ENCODE data around the gene ADCY1.

The ADCY1 gene

DNA sequence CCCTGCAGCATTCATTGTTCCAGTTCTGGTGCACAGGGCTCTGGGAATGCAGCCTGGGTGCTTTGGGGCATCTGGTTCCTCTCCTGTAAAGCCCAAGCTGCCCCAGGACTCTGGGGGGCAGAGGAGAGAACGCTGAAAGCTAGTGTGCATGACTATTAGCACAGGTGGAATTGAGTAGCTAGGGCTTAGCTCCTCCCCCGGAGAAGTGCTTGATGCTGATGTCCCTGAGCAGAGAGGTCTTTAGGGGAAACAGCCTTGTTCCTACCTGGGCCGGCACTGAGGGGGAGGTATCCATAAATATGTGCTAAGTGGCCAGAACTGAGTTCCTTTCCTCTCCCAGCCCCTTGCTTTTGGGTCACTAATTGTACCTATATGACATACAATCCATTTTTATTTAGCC lies 3.9 kb downstream of the ADCY1 start:
- no peak for DNase-seq (ENCODE audit: low read depth)
- H3K4me3 ChIP-seq (ENCODE audit: low read length) = no peak overlapping the region
- TF ChIP-seq, protein P1, sequence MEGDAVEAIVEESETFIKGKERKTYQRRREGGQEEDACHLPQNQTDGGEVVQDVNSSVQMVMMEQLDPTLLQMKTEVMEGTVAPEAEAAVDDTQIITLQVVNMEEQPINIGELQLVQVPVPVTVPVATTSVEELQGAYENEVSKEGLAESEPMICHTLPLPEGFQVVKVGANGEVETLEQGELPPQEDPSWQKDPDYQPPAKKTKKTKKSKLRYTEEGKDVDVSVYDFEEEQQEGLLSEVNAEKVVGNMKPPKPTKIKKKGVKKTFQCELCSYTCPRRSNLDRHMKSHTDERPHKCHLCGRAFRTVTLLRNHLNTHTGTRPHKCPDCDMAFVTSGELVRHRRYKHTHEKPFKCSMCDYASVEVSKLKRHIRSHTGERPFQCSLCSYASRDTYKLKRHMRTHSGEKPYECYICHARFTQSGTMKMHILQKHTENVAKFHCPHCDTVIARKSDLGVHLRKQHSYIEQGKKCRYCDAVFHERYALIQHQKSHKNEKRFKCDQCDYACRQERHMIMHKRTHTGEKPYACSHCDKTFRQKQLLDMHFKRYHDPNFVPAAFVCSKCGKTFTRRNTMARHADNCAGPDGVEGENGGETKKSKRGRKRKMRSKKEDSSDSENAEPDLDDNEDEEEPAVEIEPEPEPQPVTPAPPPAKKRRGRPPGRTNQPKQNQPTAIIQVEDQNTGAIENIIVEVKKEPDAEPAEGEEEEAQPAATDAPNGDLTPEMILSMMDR (conservative IDR thresholded peaks at IDR 0.05; ENCODE audit: low read depth, low read length) = no peak

DNA sequence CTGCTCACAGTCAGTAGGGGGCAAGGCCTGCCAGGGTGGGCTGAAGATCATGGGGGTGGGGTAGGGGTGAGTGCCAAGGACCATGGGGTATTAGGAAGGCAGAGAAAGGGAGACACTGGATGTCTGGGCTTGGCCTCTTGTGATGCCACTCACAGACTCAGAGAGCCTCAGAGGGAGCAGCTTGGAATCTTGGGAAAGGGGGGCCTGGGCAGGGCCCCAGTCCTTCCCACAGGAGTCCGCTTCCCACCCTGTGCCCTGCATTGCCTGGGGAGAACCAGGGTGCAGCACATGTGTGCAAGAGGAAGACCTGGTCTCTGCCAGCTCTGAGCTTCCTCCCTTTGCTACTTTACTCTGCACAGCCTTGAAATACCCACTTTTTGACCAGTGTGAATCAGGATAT lies 4.3 kb downstream of the ADCY1 start:
- TF ChIP-seq, protein P1 (conservative IDR thresholded peaks at IDR 0.05; ENCODE audit: low read depth, low read length) = no peak
- no peak for DNase-seq (ENCODE audit: low read depth)
- no peak overlapping the region for H3K4me3 ChIP-seq (ENCODE audit: low read length)

GRCh38 chr7:45579391-45579801 lies 5.2 kb downstream of the ADCY1 start:
- no peak overlapping the region for H3K4me3 ChIP-seq (ENCODE audit: low read length)
- DNase-seq (ENCODE audit: low read depth) = no peak
- TF ChIP-seq, protein P1 (conservative IDR thresholded peaks at IDR 0.05; ENCODE audit: low read depth, low read length) = no peak

- no peak for DNase-seq (ENCODE audit: low read depth)
- TF ChIP-seq, protein P1 (conservative IDR thresholded peaks at IDR 0.05; ENCODE audit: low read depth, low read length) = peak; percentile 59
- no peak overlapping the region for H3K4me3 ChIP-seq (ENCODE audit: low read length)
Measured at GRCh38 chr7:45580053-45580872, 6.1 kb downstream of the ADCY1 start.

DNA sequence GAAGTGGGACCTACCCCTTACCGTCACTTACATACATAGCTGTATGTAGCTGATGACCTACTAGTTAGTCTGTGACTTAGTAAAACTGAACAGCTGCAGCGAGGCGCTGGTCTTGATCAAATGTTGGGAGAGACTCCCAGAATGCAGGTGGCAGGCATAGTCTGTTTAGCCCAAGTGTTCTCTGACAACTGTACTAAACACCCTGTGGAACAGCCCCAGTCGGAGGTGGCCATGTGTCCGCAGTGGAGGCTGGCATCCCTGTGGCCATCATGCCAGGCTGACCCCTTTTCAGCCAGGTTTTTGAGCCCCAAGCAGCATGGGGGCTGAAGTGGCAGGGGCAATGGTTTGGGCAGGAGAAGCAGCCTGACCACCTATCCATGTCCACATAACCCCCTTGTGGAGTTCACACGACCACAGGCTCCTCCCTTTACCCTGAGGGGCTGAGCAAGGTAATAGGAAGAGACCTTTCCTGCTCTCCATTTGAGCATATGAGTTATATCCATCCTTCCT lies 7.2 kb downstream of the ADCY1 start:
- TF ChIP-seq, protein P1 (conservative IDR thresholded peaks at IDR 0.05; ENCODE audit: low read depth, low read length) = no peak
- no peak for DNase-seq (ENCODE audit: low read depth)
- no peak overlapping the region for H3K4me3 ChIP-seq (ENCODE audit: low read length)

DNA sequence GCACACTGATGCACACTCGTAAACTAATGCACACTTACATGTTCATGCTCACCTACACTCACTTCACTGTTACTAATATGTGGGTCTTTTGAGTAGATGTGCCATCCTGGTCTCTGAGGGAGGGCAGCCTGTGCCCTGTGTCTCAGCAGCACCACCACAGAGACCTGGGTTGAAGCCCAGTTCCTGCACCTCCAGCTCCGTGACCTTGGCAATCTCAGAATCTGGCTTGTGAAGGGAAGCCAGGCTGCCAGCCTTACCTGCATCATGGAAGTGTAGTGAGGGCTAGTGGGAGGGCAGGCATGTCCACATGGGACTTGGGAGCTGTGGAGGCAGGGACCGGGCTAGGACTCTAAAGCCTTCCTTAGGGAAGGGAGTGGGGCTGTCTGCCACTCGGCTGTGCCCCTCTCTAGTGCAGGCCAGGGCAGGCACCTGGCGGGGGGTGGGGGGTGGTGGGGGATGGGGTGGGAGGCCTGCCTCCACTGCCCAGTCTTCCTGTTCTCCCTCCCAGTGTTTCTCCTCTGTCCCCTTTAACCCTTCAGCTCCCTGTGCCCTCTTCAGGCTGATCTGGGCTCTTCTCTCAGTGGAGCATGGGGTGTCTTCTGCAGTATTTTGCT lies 8.1 kb downstream of the ADCY1 start:
- TF ChIP-seq, protein P1 (conservative IDR thresholded peaks at IDR 0.05; ENCODE audit: low read depth, low read length) = no peak
- no peak overlapping the region for H3K4me3 ChIP-seq (ENCODE audit: low read length)
- no peak for DNase-seq (ENCODE audit: low read depth)
